GM18499 (cell line): ENCODE data around the gene ADAMTSL3.

ENCODE experiments used
- ATAC-seq: cut with Tn5 transposase; IDR thresholded peaks from one replicate; pipeline ENCODE4 v1.9.1; 2021; ENCODE audit warnings: moderate number of reproducible peaks; ENCODE audit not compliant: insufficient read depth, unreplicated experiment

ADAMTSL3 gene

GRCh38 chr15:83854950-83855707 is 201.2 kb downstream of the ADAMTSL3 start:
- ATAC-seq: no peak

DNA sequence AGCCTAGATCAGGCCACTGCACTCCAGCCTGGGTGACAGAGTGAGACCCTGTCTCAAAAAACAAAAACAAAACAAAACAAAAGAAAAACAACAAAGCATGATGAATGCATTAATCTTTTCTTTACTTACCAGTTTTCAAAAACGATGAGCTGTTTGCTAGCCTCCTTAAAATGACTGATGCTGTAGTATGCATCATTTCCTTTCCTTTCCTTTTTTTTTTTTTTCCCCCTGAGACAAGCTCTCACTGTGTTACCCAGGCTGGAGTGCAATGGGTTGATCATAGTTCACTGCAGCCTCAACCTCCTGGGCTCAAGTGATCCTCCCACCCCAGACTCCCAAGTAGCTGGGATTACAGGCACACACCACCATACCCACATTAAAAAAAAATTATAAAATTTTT is 202.0 kb downstream of the ADAMTSL3 start:
- no peak for ATAC-seq

DNA sequence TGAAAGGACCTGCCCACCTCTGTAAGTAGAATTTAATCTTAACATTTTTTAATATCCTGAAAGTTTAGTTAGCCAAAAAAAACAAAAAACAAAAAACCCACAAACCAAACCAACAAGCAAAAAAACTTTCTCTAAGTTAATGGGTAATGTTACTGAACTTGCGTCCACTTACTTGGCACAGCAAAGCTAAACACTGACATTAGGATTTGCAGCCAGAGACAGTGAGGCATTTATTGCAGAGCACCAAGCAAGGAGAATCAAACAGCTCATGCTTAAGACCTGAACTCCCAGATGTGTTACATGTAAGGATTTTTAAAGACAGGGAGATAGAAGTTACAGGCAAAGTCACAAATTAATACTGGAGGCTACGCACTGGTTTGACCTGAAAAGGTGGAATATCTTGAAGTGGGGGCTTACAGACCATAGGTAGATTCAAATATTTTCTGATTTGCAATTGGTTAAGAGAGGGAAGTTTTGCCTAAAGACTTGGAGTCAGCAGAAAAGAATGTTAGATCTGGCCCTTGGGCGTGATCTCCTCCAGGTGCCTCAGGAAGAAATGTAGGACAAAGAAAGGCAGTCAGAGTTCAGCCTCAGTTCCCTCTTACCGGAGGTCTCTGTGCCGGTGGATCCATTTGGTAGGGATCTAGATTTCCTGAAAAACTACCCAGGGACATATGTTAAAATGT is 205.0 kb downstream of the ADAMTSL3 start:
- ATAC-seq: no peak

DNA sequence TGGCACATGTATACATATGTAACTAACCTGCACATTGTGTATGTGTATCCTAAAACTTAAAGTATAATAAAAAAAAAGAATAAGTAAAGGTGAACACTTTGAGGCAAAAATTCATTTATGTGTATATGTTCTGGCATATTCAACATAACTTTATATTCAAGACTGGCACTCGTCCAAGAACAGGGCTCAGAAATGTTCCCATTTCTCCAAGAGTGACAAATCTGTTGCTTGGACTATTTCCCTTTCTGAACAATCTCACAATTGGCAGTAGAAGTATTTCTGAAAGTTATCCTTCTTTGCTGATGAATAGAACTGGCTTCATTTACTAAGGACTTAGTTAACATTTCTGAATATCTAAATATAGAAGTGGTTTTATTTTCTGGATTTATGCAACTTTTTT is 212.8 kb downstream of the ADAMTSL3 start:
- ATAC-seq: no peak

- ATAC-seq: no peak
Measured at GRCh38 chr15:83869341-83869740, 215.4 kb downstream of the ADAMTSL3 start.

DNA sequence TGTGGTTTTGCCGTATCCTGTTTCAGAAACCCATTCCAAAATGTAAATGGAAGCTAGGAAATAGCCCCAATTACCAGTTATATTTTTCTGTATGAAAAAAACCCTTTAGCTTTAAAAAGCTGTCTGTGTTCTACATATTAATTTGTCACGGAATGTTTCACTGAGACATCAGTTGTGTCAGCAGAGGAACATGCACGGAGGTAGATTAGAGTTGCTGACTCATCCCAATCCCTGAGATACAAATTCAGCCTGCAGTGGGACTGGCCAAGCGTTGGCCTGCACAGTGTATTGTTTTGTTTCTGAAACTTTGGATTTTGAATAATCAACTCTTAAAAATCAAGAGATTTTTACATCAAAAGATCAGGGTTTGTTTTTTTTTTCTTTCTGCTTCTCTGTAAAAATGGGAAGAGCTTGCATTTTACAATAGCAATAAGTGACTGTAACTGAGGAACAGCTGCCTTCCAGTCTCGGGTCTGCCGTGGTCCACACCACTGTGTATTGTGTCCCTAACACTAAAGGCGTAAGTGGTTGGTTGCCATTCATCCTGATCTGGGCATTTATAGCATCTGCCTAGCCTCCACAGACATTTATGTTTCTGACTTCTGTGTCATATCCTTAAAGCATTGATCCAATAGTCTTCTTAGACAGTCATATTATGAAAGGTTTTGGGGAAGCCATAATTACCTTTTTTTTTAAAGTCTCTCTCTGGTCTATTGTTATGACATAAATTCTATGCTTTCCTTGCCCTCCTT is 218.1 kb downstream of the ADAMTSL3 start:
- ATAC-seq: no peak

DNA sequence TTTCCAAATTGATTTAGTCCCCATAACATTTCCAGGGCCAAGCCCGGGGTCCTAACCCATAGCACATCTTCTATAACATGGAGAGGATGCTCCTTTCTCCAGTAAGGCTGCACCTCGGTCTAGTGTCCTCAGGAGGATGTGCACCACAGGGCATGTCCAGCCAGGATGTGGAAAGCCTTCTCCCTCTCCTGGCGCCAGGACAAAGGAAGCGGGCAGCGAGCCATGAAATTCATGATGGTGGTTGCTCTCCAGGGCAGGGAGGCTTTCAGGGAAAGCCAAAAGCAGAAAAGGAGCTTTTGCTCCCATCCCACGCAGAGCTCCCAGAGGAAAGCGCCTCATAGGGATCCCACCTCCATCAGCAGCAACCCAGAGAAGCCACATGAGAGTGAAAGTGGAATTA is 220.0 kb downstream of the ADAMTSL3 start:
- no peak for ATAC-seq

GRCh38 chr15:83880529-83880928 is 226.6 kb downstream of the ADAMTSL3 start:
- no peak for ATAC-seq

- no peak for ATAC-seq
Measured at GRCh38 chr15:83881156-83881555, 227.2 kb downstream of the ADAMTSL3 start.

- no peak for ATAC-seq
Measured at GRCh38 chr15:83886321-83886720, 232.4 kb downstream of the ADAMTSL3 start.

DNA sequence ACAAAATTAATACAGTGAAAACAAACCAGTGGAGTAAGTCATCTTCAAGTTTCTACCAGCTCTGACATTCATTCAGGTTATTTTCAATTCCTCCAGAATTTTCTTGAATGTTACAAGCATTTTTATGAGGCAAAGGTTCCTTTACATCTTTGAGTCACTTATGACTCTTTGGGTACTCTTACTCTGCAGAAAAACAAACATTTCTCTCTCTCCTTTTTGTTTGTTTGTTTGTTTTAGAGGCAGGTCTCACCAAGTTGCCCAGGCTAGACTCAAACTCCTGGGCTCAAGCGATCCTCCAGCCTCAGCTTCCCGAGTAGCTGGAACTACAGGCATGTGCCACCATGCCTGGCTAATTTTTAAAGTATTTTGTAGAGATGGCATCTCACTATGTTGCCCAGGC is 233.5 kb downstream of the ADAMTSL3 start:
- ATAC-seq: no peak

DNA sequence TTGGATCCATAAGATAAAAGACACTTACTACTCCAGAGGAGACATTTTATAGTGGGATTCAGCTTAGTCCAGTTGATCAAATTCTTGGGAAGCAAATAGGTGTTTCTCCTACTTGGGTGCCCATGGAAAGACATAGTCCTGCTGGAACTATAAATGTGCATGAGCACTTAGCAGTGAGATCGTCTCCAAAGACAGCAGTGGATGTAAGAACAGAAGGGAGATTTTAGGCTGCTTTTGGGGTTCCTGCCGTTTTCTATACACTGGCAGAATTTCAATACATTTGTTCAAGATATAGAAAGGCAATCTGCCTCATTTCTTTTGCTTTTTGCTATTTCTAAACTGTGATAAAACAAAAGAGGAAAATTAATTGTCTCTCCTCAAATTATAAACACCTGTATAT is 234.0 kb downstream of the ADAMTSL3 start:
- no peak for ATAC-seq

- no peak for ATAC-seq
Measured at GRCh38 chr15:83889995-83890394, 236.1 kb downstream of the ADAMTSL3 start.

DNA sequence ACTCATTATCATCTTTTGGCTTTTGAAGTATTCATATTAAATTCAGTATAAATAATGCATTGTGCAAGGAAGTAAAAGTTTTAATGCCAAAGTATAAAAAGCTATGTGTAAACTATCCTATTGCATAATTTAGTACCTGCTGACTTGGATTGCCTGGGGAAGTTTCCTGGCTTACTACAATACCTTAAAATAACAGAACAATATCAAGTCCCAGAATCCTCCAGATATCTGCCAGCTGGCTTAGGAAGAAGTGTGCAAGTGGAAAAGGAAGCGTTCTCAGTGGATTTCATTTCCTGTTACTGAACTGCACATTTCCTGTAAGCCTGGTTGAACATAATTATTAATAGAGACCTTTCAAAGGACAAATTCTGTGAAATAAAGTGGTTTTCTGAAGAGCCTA is 236.7 kb downstream of the ADAMTSL3 start:
- no peak for ATAC-seq

GRCh38 chr15:83892498-83892897 is 238.6 kb downstream of the ADAMTSL3 start:
- no peak for ATAC-seq

DNA sequence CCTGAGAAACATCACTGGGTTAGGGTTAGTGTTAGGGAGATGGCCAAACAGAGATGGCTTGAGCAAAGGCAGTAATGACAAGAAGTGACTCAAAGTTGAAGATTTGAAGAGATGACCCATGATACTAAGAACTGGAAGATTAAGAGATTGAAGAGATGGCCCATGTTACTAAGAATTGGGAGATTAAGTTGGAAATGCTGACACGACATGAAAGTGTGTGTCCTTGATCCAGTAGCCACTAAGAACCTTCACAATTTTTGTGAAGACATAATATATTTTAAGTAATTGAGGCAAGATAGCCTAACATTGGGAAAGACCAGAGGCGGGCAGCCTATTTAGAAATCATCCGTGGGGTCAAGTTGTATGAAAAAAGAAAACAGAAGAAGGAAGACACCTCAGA is 239.4 kb downstream of the ADAMTSL3 start:
- no peak for ATAC-seq

GRCh38 chr15:83897037-83897436 is 243.1 kb downstream of the ADAMTSL3 start:
- no peak for ATAC-seq

GRCh38 chr15:83898361-83898760 is 244.4 kb downstream of the ADAMTSL3 start:
- no peak for ATAC-seq

DNA sequence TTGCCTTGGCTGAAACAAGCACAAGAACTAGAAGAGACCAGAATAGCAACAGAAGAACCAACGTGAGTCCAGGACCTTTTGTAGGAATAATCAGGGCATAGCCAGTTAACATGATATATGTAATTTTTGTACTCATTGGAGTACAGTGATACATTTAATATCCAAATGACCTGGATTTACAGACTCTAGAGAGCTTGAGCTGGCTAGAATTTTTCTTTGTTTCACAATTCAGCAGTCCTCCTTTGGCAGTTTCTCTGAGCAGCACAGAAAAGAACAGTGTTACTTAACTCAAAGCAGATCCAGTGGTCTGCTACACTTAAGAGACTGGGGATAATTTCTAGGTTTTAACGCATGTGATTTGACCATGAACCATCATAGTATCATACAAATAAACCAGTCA is 245.7 kb downstream of the ADAMTSL3 start:
- ATAC-seq: no peak

- no peak for ATAC-seq
Measured at GRCh38 chr15:83904107-83905040, 250.5 kb downstream of the ADAMTSL3 start.
